WERI-Rb-1 (cell line): ENCODE data around the gene RHBDL2.
A peak's percentile ranks its signal among the peaks of the same experiment; 100 is the strongest.

ENCODE experiments used
- DNase-seq: peaks from one replicate; pipeline ENCODE4 v3.0.0-alpha.2; 2020
- H3K27ac ChIP-seq: fragments of 250-450 bp; sonication (Bioruptor Pico); 2 replicates; pipeline ENCODE4 v1.5.1; 2020; ENCODE audit warnings: mild to moderate bottlenecking, moderate library complexity
- H3K27me3 ChIP-seq: fragments of 250-450 bp; sonication (Bioruptor Pico); 2 replicates; pipeline ENCODE4 v1.5.1; 2021; ENCODE audit warnings: mild to moderate bottlenecking, low read depth, moderate library complexity; ENCODE audit not compliant: insufficient read depth, severe bottlenecking
- H3K36me3 ChIP-seq: fragments of 250-450 bp; sonication (Bioruptor Pico); 2 replicates; pipeline ENCODE4 v1.5.1; 2020; ENCODE audit warnings: mild to moderate bottlenecking, moderate library complexity
- H3K4me3 ChIP-seq: 2 replicates; pipeline ENCODE4 v1.5.1; 2011; ENCODE audit warnings: low read depth, mild to moderate bottlenecking, control low read depth, low read length
- H3K9me3 ChIP-seq: fragments of 250-450 bp; sonication (Bioruptor Pico); 2 replicates; pipeline ENCODE4 v1.5.1; 2021; ENCODE audit warnings: mild to moderate bottlenecking, moderate library complexity; ENCODE audit not compliant: severe bottlenecking
- CTCF ChIP-seq: IDR thresholded peaks from 2 replicates; pipeline ENCODE4 v1.5.1; 2011; ENCODE audit warnings: low read depth, mild to moderate bottlenecking, control low read depth, inconsistent platforms, low read length

Gene RHBDL2

GRCh38 chr1:38925391-38925790 lies 16.2 kb downstream of the RHBDL2 start:
- Histone ChIP-seq H3K36me3 (no peaks in the 10 kb centered on the region), H3K9me3 (no peaks in the 10 kb centered on the region), H3K27ac (no peak overlapping the region), H3K4me3 (no peak overlapping the region), H3K27me3 (no peaks in the 10 kb centered on the region)
- no peak for DNase-seq
- no peak for TF ChIP-seq CTCF

GRCh38 chr1:38923607-38924006 lies 18.0 kb downstream of the RHBDL2 start:
- H3K27me3 ChIP-seq: no peaks in the 10 kb centered on the region
- no peaks in the 10 kb centered on the region for H3K9me3 ChIP-seq
- H3K4me3 ChIP-seq: no peak overlapping the region
- no peak for TF ChIP-seq CTCF
- H3K36me3 ChIP-seq: no peaks in the 10 kb centered on the region
- no peak for DNase-seq
- H3K27ac ChIP-seq: no peak overlapping the region

- Histone ChIP-seq H3K27me3 (no peaks in the 10 kb centered on the region), H3K36me3 (no peaks in the 10 kb centered on the region), H3K27ac (no peak overlapping the region), H3K4me3 (no peak overlapping the region), H3K9me3 (no peaks in the 10 kb centered on the region)
- peak; percentile 47 for DNase-seq
- TF ChIP-seq CTCF: peak; percentile 49
Measured at GRCh38 chr1:38919130-38919529, 22.5 kb downstream of the RHBDL2 start.

GRCh38 chr1:38918568-38918967 lies 23.1 kb downstream of the RHBDL2 start:
- H3K9me3 ChIP-seq: no peaks in the 10 kb centered on the region
- H3K4me3 ChIP-seq: no peak overlapping the region
- no peak for DNase-seq
- H3K27ac ChIP-seq: no peak overlapping the region
- H3K27me3 ChIP-seq: no peaks in the 10 kb centered on the region
- H3K36me3 ChIP-seq: no peaks in the 10 kb centered on the region
- TF ChIP-seq CTCF: no peak

- Histone ChIP-seq H3K4me3 (no peak overlapping the region), H3K36me3 (no peaks in the 10 kb centered on the region), H3K27ac (no peak overlapping the region), H3K9me3 (no peaks in the 10 kb centered on the region), H3K27me3 (no peaks in the 10 kb centered on the region)
- DNase-seq: no peak
- no peak for TF ChIP-seq CTCF
Measured at GRCh38 chr1:38917772-38918171, 23.9 kb downstream of the RHBDL2 start.

GRCh38 chr1:38917337-38917736 lies 24.3 kb downstream of the RHBDL2 start:
- Histone ChIP-seq H3K27me3 (no peaks in the 10 kb centered on the region), H3K9me3 (no peaks in the 10 kb centered on the region), H3K27ac (no peak overlapping the region), H3K4me3 (no peak overlapping the region), H3K36me3 (no peaks in the 10 kb centered on the region)
- DNase-seq: no peak
- no peak for TF ChIP-seq CTCF
